NCI-H1694 treated with DMSO at 0.1 percent for 48 hours (cell line): Measurements from ENCODE around the gene S100B.

ENCODE experiments used
- DNase-seq: peaks from one replicate; lab custom pipeline; 2025; lab: John Stamatoyannopoulos, UW

The S100B gene

DNA sequence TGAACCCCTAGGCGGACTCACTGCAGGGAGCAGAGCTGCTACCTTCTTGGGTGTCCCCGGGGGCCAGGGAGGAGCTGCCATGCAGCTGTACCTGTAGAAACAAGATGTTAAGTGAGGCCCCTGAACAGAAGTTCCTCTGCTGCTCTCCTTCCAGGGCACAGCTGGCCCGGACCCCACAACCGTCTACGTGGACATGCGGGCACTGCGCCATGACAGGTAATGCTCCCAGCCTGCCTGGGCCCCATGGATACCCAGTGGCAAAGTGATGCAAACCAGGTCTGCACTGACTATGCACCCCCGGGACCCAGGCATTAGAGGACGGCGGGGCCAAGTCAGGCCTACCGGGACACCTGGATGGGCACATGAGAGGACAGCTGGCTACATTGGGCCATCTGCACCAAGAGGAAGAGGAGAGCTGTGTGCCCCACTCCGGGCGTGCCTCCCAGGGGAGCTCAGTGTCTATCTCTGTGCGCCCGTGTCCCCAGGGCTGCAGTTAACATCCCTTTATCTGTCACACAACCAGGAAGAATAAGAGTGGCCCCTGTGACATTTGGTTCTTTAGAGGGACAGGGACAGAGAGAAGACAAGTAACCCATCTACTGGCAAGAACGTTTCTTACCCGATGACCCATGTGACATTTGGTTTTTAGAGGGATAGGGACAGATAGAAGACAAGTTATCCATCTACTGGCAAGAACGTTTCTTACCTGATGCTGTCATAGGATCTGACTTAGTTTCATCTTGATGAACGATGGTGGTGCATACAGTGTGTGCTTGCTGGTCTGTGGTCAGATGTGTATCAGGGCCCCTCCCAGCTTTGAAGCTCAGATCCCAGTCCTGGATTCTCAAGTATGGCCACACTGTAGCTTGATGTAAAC lies 44.1 kb downstream of the S100B start:
- DNase-seq: no peak

- DNase-seq: no peak
Measured at GRCh38 chr21:46559291-46559983, 45.4 kb downstream of the S100B start.

DNA sequence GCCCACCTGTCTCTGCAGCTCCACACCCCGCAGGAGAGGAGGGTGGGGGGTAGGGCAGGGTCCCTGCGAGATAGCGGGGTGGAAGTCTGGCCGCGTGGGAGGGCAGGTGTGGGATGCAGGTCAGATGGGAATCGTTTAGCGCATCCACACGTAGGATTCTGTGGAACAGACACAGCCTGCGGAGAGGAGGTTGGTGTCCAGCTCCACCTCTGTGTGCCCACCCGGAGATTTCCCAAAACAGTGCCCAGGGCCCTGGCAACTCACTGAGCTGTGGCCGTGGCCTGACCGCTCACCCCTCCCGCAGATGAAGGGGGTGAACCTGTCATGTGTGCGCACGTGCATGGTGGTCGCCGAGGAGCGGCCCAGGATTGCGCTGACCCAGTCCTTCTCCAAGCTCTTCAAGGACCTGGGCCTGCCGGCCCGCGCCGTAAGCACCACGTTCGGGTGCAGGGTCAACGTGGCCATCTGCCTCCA lies 46.9 kb downstream of the S100B start:
- DNase-seq: no peak

- no peak for DNase-seq
Measured at GRCh38 chr21:46557469-46557868, 47.4 kb downstream of the S100B start.

DNA sequence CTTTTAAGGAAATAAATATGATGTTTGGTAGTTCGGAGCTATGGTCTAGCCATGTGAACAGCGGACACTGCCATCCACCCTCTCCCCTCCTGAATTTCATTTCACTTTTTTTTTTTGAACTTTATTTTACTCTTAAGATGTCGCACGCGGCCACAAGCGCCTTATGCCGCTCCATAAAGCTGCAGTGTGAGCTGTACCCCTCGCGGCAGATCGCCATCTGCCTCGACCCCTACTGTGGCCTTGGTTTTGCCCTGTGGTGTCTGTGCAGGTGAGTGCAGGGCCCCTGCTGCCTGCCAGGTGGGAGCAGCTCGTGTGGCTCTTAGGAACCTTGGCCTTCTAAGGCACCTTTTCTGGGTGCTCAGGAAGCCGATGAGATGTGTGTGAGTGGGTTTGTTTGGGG lies 48.1 kb downstream of the S100B start:
- DNase-seq: no peak

- no peak for DNase-seq
Measured at GRCh38 chr21:46555678-46556077, 49.2 kb downstream of the S100B start.

DNA sequence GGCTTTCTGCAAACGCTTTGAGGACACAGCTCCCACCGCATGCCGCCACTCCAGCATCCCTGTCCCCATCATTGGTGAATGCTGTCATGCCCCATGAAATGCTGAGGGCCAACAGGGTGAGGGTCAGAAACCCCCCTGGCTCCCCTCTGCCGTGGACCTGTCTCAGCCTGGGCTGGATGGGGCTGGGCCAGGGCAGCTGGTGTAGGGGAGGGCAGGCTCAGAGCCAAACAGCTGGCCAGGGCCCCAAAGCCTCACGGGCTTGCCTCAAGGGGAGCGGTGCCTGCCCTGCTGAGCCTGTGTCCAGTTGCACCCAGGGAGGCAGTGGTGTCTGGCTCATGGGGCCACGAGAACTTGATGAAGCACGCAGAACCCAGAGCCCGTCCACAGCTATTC lies 49.7 kb downstream of the S100B start:
- DNase-seq: no peak

- DNase-seq: no peak
Measured at GRCh38 chr21:46554431-46555224, 50.3 kb downstream of the S100B start.

GRCh38 chr21:46553993-46554392 lies 50.9 kb downstream of the S100B start:
- DNase-seq: no peak

DNA sequence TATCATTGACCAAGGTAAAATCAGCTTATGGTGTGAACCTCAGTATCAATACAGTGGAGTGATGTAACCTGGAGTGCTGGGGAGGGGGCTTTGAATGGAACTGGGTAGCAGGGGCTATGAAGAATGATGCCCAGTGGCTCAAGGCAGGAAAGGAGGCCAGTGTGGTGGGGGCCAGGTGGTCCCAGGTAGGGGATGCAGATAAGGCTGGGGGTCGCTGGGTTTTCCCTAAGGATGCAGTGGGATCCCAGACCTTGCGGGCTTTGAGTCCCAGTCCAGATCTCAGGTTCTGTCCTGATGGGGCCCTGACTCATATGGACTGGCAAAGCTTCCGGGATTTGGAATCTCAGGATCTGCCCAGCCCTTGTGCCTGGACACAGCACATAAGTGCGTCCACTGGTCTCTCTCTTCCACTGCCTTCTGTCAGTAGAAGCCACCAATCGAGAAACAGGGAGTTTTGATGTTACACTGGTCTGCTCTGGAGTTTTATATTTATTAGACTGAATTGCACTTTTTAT lies 52.0 kb downstream of the S100B start:
- no peak for DNase-seq

- DNase-seq: no peak
Measured at GRCh38 chr21:46552274-46552673, 52.6 kb downstream of the S100B start.

DNA sequence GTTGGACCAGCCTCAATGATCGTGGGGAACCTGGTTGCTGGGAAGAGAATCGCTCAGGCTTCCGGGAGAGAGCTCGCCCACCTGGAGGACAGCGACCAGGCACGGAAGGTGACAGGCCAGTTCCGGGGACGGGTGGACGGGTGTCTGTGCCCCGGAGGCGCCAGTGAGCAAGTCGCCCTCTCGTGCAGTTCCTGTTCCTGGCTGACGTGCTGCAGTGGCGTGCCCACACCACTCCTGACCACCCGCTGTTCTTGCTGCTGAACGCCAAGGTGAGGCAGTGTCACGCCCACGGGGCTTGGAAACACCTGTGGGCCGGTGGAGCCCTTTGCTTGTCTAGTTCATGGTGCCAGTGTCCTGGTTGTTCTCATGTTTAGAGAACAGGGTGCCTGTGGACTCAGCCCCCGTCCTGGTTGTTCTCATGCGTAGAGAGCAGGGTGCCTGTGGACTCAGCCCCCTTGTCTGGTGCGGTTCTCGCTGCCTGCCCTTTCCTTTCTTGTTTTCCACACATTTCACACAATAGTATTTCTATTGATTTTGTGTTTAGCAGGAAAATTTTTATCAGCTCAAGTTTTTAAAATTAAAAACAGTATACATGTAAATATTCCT lies 53.1 kb downstream of the S100B start:
- DNase-seq: no peak

DNA sequence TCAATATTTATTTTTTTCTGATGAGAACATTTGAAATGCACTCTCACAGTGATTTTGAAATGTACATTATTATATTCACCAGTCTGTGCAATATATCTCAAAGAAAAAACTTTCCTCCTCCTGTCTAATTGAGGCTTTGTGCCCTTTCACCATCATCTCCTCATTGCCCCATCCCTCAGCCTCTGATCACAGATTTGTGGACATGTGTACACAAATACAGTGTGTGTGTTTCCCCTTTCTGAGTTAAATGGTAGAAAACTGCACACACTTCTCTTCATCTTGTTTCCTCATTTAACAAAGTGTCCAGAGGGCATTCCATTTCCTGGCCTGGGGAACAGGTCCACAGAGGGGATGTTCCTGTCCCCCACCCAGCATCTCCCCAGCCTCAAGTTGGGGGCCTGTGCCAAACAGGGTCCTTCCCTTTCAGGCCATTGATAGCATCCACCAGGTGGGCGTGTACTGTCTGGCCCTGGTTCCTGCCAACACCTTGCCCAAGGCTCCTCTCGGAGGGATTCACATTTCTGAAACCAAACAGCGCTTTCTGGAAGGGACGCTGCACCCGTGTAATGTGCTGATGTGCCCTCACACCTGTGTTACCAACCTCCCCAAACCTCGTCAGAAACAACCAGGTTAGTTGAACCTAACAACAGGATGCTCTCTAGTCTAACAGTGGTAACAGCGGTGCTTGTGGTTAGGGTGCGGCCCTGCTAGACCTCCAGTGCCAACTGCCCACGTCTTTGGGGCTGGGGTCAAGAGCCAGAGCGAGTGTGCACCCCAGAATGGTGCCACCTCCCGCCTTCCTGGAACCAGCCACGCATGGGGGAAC lies 54.6 kb downstream of the S100B start:
- no peak for DNase-seq

GRCh38 chr21:46549650-46550049 lies 55.2 kb downstream of the S100B start:
- DNase-seq: no peak
